A549 (cell line): ENCODE data around the gene CEP152. TPM values are rescaled to one million over a fixed set of nuclear protein-coding genes. Genes with fewer than 3 reads are reported as not detected.

Source experiments
- ATAC-seq, 2 experiments: fragments of 200-7000 bp in 1 of 2; fragments of >200 bp in 1 of 2; cut with Nextera tagmentation in 1 of 2; cut with Tn5 transposase in 1 of 2; 3 replicates each; pipeline versions ENCODE4 v1.8.0 to v1.9.1; 2018 to 2020; ENCODE audit warnings: mild to moderate bottlenecking in 1 of 2, moderate library complexity in 1 of 2
- CTCF ChIA-PET: fragments of 300-600 bp; sonication (Branson Sonifier 250); formaldehyde crosslinking; extraction: SDS; loops from one replicate; lab custom pipeline; 2021; ENCODE audit warnings: antibody characterized with exemption, inconsistent platforms; lab: Yijun Ruan, JAX
- POLR2A ChIA-PET: fragments of 350-600 bp; formaldehyde crosslinking; extraction: SDS; loops from one replicate; lab custom pipeline; 2021; ENCODE audit warnings: antibody characterized with exemption, inconsistent platforms; lab: Yijun Ruan, JAX
- DNase-seq, 2 experiments: peaks; one replicate each; pipeline versions ENCODE4 v3.0.0 to v3.0.0-alpha.2; 2011 to 2016; ENCODE audit warnings: low read depth in 1 of 2, low spot score in 1 of 2
- FAIRE-seq: peaks from 2 replicates; lab custom pipeline; 2011; peaks lifted over from hg19 to GRCh38; lab: Jason Lieb, UNC
- H3K27ac ChIP-seq, 2 experiments: fragments of >200 bp; sonication (Bioruptor Twin); formaldehyde crosslinking; 3 replicates each; pipeline ENCODE4 v1.5.1; 2016 to 2017
- H3K4me1 ChIP-seq: fragments of >200 bp; sonication (Bioruptor Twin); formaldehyde crosslinking; 3 replicates; pipeline ENCODE4 v1.6.1; 2016
- H3K4me2 ChIP-seq: fragments of >200 bp; sonication (Bioruptor Twin); formaldehyde crosslinking; 3 replicates; pipeline ENCODE4 v1.6.1; 2016
- H3K4me3 ChIP-seq: fragments of >200 bp; sonication (Bioruptor Twin); formaldehyde crosslinking; 3 replicates; pipeline ENCODE4 v1.5.1; 2016
- H3K9me3 ChIP-seq: fragments of >200 bp; sonication (Bioruptor Twin); formaldehyde crosslinking; 3 replicates; pipeline ENCODE4 v1.6.1; 2016
- CBX2 ChIP-seq: fragments of 200-600 bp; sonication (generic); IDR thresholded peaks from 2 replicates; pipeline ENCODE4 v1.6.1; 2016; ENCODE audit warnings: low read depth, mild to moderate bottlenecking, borderline replicate concordance
- CHD4 ChIP-seq: fragments of 200-600 bp; sonication (generic); IDR thresholded peaks from 2 replicates; pipeline ENCODE4 v1.6.1; 2016; ENCODE audit warnings: antibody characterized with exemption, mild to moderate bottlenecking, borderline replicate concordance
- CTCF ChIP-seq: fragments of >200 bp; sonication (Bioruptor Twin); formaldehyde crosslinking; IDR thresholded peaks from 3 replicates; pipeline ENCODE4 v1.5.1; 2016
- E2F6 ChIP-seq: IDR thresholded peaks from 2 replicates; pipeline ENCODE4 v1.6.1; 2012; ENCODE audit warnings: low read depth, borderline replicate concordance
- EHMT2 ChIP-seq: fragments of 200-600 bp; sonication (generic); IDR thresholded peaks from 2 replicates; pipeline ENCODE4 v1.6.1; 2016; ENCODE audit warnings: antibody characterized with exemption, low read depth, mild to moderate bottlenecking, moderate library complexity
- EP300 ChIP-seq, 2 experiments: fragments of >200 bp; sonication (Bioruptor Twin); formaldehyde crosslinking; IDR thresholded peaks; 2 replicates in 1 of 2; 3 replicates in 1 of 2; pipeline ENCODE4 v1.6.1; 2016 to 2017
- FOSL2 ChIP-seq, 2 experiments: fragments of 450-650 bp in 1 of 2; fragments of >200 bp in 1 of 2; sonication (Bioruptor Twin) in 1 of 2; formaldehyde crosslinking; IDR thresholded peaks; 2 replicates each; pipeline versions ENCODE4 v1.5.0 to v1.6.1; 2016 to 2020; ENCODE audit warnings: mild to moderate bottlenecking in 1 of 2, moderate library complexity in 1 of 2
- FOXS1 ChIP-seq: fragments of 250-450 bp; sonication (Bioruptor Pico); IDR thresholded peaks from 2 replicates; pipeline ENCODE4 v1.5.0; 2020; ENCODE audit warnings: mild to moderate bottlenecking, moderate library complexity
- KDM5A ChIP-seq: fragments of 200-600 bp; sonication (generic); IDR thresholded peaks from 2 replicates; pipeline ENCODE4 v1.6.1; 2016; ENCODE audit warnings: antibody characterized with exemption, mild to moderate bottlenecking
- MAZ ChIP-seq: fragments of 150-350 bp; IDR thresholded peaks from 2 replicates; pipeline ENCODE4 v1.6.1; 2014; ENCODE audit warnings: antibody characterized with exemption, low read depth, low read length, borderline replicate concordance
- RAD21 ChIP-seq, 2 experiments: fragments of >200 bp in 1 of 2; sonication (Bioruptor Twin) in 1 of 2; formaldehyde crosslinking in 1 of 2; IDR thresholded peaks in 1 of 2; conservative IDR thresholded peaks in 1 of 2; 2 replicates in 1 of 2; 3 replicates in 1 of 2; pipeline ENCODE4 v1.6.1; 2012 to 2018; ENCODE audit warnings: inconsistent platforms in 1 of 2
- SMC3 ChIP-seq: fragments of >200 bp; sonication (Bioruptor Twin); formaldehyde crosslinking; IDR thresholded peaks from 3 replicates; pipeline ENCODE4 v1.6.1; 2018; ENCODE audit warnings: inconsistent platforms
- WGBS: methylation state at CpG from one replicate; pipeline ENCODE4 v1.1.6; 2017; ENCODE audit errors: missing lambda C conversion rate; 5-methylcytosine and 5-hydroxymethylcytosine counted together
- polyA plus RNA-seq, 4 experiments: library from polyadenylated mRNA; depleted of rRNA in 3 of 4; stranded (reverse); fragments of >200 nt; fragmentation: RNase III in 1 of 4; extraction: RNeasy Plus Mini Kit Qiagen cat#74134 plus additional on column Dnase treatment in 1 of 4; gene quantifications; 2 replicates in 3 of 4; 3 replicates in 1 of 4; pipeline ENCODE4 v1.2.3, GENCODE V29; 2011 to 2017

The CEP152 gene
- polyA plus RNA-seq, 2 of the 4 experiments (the other 2 are of a cell fraction): 3.9 to 4.3 TPM

- TF ChIP-seq FOSL2 (IDR thresholded peaks at IDR 0.05): no peak
- TF ChIP-seq FOSL2 (CRISPR knock-in tag; IDR thresholded peaks at IDR 0.05): no peak
- no peak for TF ChIP-seq RAD21 (conservative IDR thresholded peaks at IDR 0.05 in 1 of 2, IDR thresholded peaks at IDR 0.05 in 1 of 2)
These were observed 105.5 kb downstream of the CEP152 start (continued) for GRCh38 chr15:48705381-48705780.

- TF ChIP-seq FOXS1 (CRISPR knock-in tag) (no peak), EHMT2 (no peak), KDM5A (no peak), MAZ (no peak), EP300 (IDR thresholded peaks at IDR 0.05) (no peak)
- ATAC-seq: no peak
- no peak for DNase-seq
- H3K9me3 ChIP-seq: no peaks in the 10 kb centered on the region
- no peak overlapping the region for H3K27ac ChIP-seq
- H3K4me1 ChIP-seq: no peaks in the 10 kb centered on the region
- no peak overlapping the region for H3K4me3 ChIP-seq
- POLR2A ChIA-PET: no interaction called here
- no peak for FAIRE-seq
- H3K4me2 ChIP-seq: no peak overlapping the region
- 95% methylated on average over 1 of the region's 1 CpG for WGBS
- CTCF ChIA-PET: no interaction called here
These were observed 107.3 kb downstream of the CEP152 start for GRCh38 chr15:48703544-48703943.

GRCh38 chr15:48702569-48703236 is 108.2 kb downstream of the CEP152 start:
- Histone ChIP-seq H3K4me1 (no peaks in the 10 kb centered on the region), H3K4me3 (no peak overlapping the region), H3K9me3 (no peaks in the 10 kb centered on the region), H3K4me2 (no peak overlapping the region), H3K27ac (no peak overlapping the region)
- no peak for DNase-seq
- FAIRE-seq: no peak
- no peak for TF ChIP-seq FOXS1 (CRISPR knock-in tag)
- POLR2A ChIA-PET: no interaction called here
- CTCF ChIA-PET: no interaction called here
- ATAC-seq: no peak
- 95% methylated on average over 2 of the region's 2 CpGs for WGBS

- DNase-seq (no peak), ATAC-seq (no peak), FAIRE-seq (no peak)
- Histone ChIP-seq H3K4me2 (no peak overlapping the region), H3K9me3 (no peaks in the 10 kb centered on the region), H3K27ac (no peak overlapping the region), H3K4me1 (no peaks in the 10 kb centered on the region), H3K4me3 (no peak overlapping the region)
- 84% methylated on average over 3 of the region's 3 CpGs for WGBS
- CTCF ChIA-PET: interaction anchor here (0.6 kb wide), 1 partner anchor 45 kb away, joined by 5 read pairs; no protein-coding TSS in a partner anchor
- POLR2A ChIA-PET: no interaction called here
- TF ChIP-seq SMC3: no peak
- TF ChIP-seq RAD21 (conservative IDR thresholded peaks at IDR 0.05 in 1 of 2, IDR thresholded peaks at IDR 0.05 in 1 of 2): no peak
- TF ChIP-seq CBX2: no peak
- TF ChIP-seq KDM5A: no peak
- TF ChIP-seq CHD4: no peak
- TF ChIP-seq E2F6: no peak
- no peak for TF ChIP-seq CTCF
These were observed 114.1 kb downstream of the CEP152 start for GRCh38 chr15:48696627-48697312.
